Body of pancreas (tissue), 4 donors: ENCODE data around the gene MSANTD2.

Experiments
- CTCF ChIP-seq, 7 experiments: fragments of 450-650 bp in 4 of 7; fragments of 200-600 bp in 3 of 7; sonication (generic) in 3 of 7; IDR thresholded peaks; one replicate each; pipeline ENCODE4 v1.5.1; 2016 to 2019; ENCODE audit warnings: antibody characterized with exemption in 7 of 7
- POLR2A ChIP-seq, 3 donors: fragments of 450-650 bp; IDR thresholded peaks; one replicate each; pipeline ENCODE4 v1.6.1; 2016; ENCODE audit warnings: antibody characterized with exemption in 3 of 3, mild to moderate bottlenecking in 2 of 3

- TF ChIP-seq CTCF (IDR thresholded peaks at IDR 0.05) (no peak), POLR2A (IDR thresholded peaks at IDR 0.05) (no peak)
These were observed 20.6 kb downstream of the MSANTD2 start for GRCh38 chr11:124779568-124779967.
